ENCODE data around the gene SRGAP1.

DNA sequence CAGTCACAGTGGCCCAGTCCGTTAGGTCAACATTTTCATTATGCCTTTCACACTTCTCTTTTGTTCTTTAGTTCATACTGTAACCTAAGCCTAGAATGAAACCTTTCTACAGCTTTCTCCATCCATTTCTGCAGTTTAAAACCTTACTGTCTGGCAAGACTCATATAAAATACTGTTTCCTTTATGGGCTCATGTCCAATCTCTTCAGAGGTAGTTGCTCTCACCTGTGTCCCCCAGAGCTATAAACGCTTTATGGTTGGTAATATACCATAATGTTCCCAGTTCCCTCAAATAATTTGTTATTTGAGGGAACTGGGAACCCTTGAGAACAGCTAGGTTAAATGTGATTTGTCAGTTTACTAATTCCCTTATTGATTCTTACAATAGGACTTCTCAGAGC is 83.0 kb downstream of the SRGAP1 start:
- no peak for TF ChIP-seq CTCF (IDR thresholded peaks at IDR 0.05)
- TF ChIP-seq POLR2A (IDR thresholded peaks at IDR 0.05), result no peak

All from upper lobe of left lung (tissue), 4 donors.